Fibroblast of pulmonary artery (primary cell): ENCODE data around the gene MCTP2.

Source experiments
- DNase-seq: peaks from one replicate; pipeline ENCODE4 v3.0.0-alpha.2; 2010; ENCODE audit warnings: low read depth
- H3K4me3 ChIP-seq: replicated peaks from 2 replicates; pipeline ENCODE4 v1.5.1; 2011; ENCODE audit warnings: low read depth, mild to moderate bottlenecking, control low read depth, low read length, moderate library complexity
- CTCF ChIP-seq: IDR thresholded peaks from 2 replicates; pipeline ENCODE4 v1.5.1; 2011; ENCODE audit warnings: mild to moderate bottlenecking, control low read depth, low read length, inconsistent platforms; ENCODE audit errors: missing control alignments

MCTP2 gene

GRCh38 chr15:94259863-94260262 lies 28.5 kb downstream of the MCTP2 start:
- DNase-seq = no peak
- TF ChIP-seq CTCF = no peak
- no peak overlapping the region for H3K4me3 ChIP-seq

- no peak for DNase-seq
- H3K4me3 ChIP-seq = no peak overlapping the region
- TF ChIP-seq CTCF = no peak
These were observed 30.8 kb downstream of the MCTP2 start for GRCh38 chr15:94262201-94262600.

GRCh38 chr15:94263341-94264273 lies 32.2 kb downstream of the MCTP2 start:
- no peak for DNase-seq
- no peak overlapping the region for H3K4me3 ChIP-seq
- no peak for TF ChIP-seq CTCF

- H3K4me3 ChIP-seq = no peak overlapping the region
- TF ChIP-seq CTCF = no peak
- no peak for DNase-seq
These were observed 33.6 kb downstream of the MCTP2 start for GRCh38 chr15:94265009-94265408.

- no peak for DNase-seq
- TF ChIP-seq CTCF = no peak
- H3K4me3 ChIP-seq = no peak overlapping the region
These were observed 34.6 kb downstream of the MCTP2 start for GRCh38 chr15:94265982-94266381.

GRCh38 chr15:94266789-94267188 lies 35.4 kb downstream of the MCTP2 start:
- DNase-seq = no peak
- no peak overlapping the region for H3K4me3 ChIP-seq
- TF ChIP-seq CTCF = no peak

GRCh38 chr15:94269954-94270353 lies 38.6 kb downstream of the MCTP2 start:
- no peak for TF ChIP-seq CTCF

More at GRCh38 chr15:94269954-94270353, 38.6 kb downstream of the MCTP2 start:
- DNase-seq = no peak
- no peak overlapping the region for H3K4me3 ChIP-seq
